Lung (tissue), 12 donors: ENCODE results near the gene ELOVL6. TPM values are rescaled to one million over a fixed set of nuclear protein-coding genes. Genes with fewer than 3 reads are reported as not detected.

Experiments
- ATAC-seq: fragments of 200-7000 bp; cut with Tn5 transposase; one replicate; pipeline ENCODE4 v1.9.1; 2020; ENCODE audit warnings: moderate number of reproducible peaks; ENCODE audit not compliant: insufficient read depth, low FRiP score
- DNase-seq, 3 donors: peaks; one replicate each; pipeline ENCODE4 v3.0.0-alpha.2; 2013 to 2017
- H3K27ac ChIP-seq, 2 donors: one replicate each; pipeline ENCODE4 v1.5.1; 2013; ENCODE audit warnings: mild to moderate bottlenecking in 2 of 2, moderate library complexity in 2 of 2, control low read depth in 1 of 2, inconsistent platforms in 1 of 2, low read depth in 1 of 2, low read length in 1 of 2
- H3K27me3 ChIP-seq, 3 donors: one replicate each; pipeline ENCODE4 v1.5.1; 2013; ENCODE audit warnings: low read length in 2 of 3; ENCODE audit not compliant: control insufficient read depth in 3 of 3, insufficient read depth in 3 of 3
- H3K36me3 ChIP-seq, 4 donors: one replicate each; pipeline ENCODE4 v1.5.1; 2013; ENCODE audit warnings: low read length in 4 of 4, mild to moderate bottlenecking in 1 of 4, moderate library complexity in 1 of 4; ENCODE audit not compliant: control insufficient read depth in 4 of 4, insufficient read depth in 4 of 4
- H3K4me1 ChIP-seq, 5 donors: one replicate each; pipeline ENCODE4 v1.5.1; 2013; ENCODE audit warnings: low read length in 5 of 5, mild to moderate bottlenecking in 2 of 5, moderate library complexity in 1 of 5; ENCODE audit not compliant: control insufficient read depth in 5 of 5, insufficient read depth in 5 of 5
- H3K4me3 ChIP-seq: one replicate; pipeline ENCODE4 v1.5.1; 2013; ENCODE audit warnings: mild to moderate bottlenecking, control low read depth, moderate library complexity
- H3K9ac ChIP-seq, 2 donors: one replicate each; pipeline ENCODE4 v1.5.1; 2013; ENCODE audit warnings: low read length in 2 of 2, control low read depth in 1 of 2; ENCODE audit not compliant: insufficient read depth in 1 of 2
- H3K9me3 ChIP-seq, 4 donors: one replicate each; pipeline ENCODE4 v1.5.1; 2013; ENCODE audit warnings: low read length in 3 of 4, mild to moderate bottlenecking in 1 of 4, moderate library complexity in 1 of 4; ENCODE audit not compliant: control insufficient read depth in 4 of 4, insufficient read depth in 3 of 4
- WGBS, 2 donors: extraction: QIAGEN DNeasy Blood & Tissue Kit; methylation state at CpG; one replicate each; pipeline ENCODE4 v1.1.7; 2013; 5-methylcytosine and 5-hydroxymethylcytosine counted together
- polyA plus RNA-seq, 2 donors: library from polyadenylated mRNA; stranded (reverse); fragments of 200-250 nt; gene quantifications; one replicate each; pipeline ENCODE4 v1.2.1, GENCODE V29; 2013
- total RNA-seq, 2 donors: library from RNA; depleted of rRNA in 1 of 2; stranded (reverse); fragments of >200 nt in 1 of 2; gene quantifications; one replicate each; pipeline ENCODE4 v1.2.1, GENCODE V29; 2014 to 2021
- TF ChIP-seq, protein P1 (sequence below): IDR thresholded peaks from 2 replicates; pipeline ENCODE4 v1.5.1; 2012; ENCODE audit warnings: mild to moderate bottlenecking; ENCODE audit errors: control extremely low read depth, extremely low read depth
- donor health status: control.
- donor health status: control.
- donor health status: Bipolar disorder and iron deficiency.
- donor health status: healthy.
- donor health status: DM: yes; HTN: yes; CAD: no.

Gene ELOVL6
- total and polyA plus RNA-seq, 4 donors, result 5.5 to 21.1 (median 12.7) TPM

DNA sequence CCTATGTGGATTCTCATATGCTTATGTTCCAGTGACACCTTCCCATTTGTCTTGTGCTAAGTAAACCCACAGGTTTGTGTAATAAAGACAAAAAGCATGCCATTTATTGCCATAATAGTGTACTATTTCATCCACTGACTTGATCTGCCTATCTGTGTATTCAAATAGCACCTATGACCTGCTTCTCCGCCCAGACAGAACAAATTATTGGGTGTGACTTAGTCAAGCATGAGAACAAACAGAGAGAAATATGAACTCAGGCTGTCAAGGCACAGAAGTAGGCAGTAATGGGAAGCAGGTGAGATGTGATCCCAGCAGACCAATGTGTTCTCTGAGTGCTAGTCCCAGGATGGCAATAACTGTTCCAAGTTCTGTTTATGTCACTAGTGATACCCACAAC, 25.4 kb downstream of the ELOVL6 start:
- Histone ChIP-seq H3K4me1 (no peaks in the 10 kb centered on the region), H3K36me3 (no peaks in the 10 kb centered on the region), H3K4me3 (no peak overlapping the region), H3K27ac (no peak overlapping the region), H3K9ac (no peak overlapping the region), H3K9me3 (no peaks in the 10 kb centered on the region), H3K27me3 (no peaks in the 10 kb centered on the region)
- 75 to 83% methylated on average over 1 of the region's 1 CpG for WGBS, 2 donors
- ATAC-seq, result no peak
- TF ChIP-seq, protein P1, sequence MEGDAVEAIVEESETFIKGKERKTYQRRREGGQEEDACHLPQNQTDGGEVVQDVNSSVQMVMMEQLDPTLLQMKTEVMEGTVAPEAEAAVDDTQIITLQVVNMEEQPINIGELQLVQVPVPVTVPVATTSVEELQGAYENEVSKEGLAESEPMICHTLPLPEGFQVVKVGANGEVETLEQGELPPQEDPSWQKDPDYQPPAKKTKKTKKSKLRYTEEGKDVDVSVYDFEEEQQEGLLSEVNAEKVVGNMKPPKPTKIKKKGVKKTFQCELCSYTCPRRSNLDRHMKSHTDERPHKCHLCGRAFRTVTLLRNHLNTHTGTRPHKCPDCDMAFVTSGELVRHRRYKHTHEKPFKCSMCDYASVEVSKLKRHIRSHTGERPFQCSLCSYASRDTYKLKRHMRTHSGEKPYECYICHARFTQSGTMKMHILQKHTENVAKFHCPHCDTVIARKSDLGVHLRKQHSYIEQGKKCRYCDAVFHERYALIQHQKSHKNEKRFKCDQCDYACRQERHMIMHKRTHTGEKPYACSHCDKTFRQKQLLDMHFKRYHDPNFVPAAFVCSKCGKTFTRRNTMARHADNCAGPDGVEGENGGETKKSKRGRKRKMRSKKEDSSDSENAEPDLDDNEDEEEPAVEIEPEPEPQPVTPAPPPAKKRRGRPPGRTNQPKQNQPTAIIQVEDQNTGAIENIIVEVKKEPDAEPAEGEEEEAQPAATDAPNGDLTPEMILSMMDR, result no peak
- no peak for DNase-seq

DNA sequence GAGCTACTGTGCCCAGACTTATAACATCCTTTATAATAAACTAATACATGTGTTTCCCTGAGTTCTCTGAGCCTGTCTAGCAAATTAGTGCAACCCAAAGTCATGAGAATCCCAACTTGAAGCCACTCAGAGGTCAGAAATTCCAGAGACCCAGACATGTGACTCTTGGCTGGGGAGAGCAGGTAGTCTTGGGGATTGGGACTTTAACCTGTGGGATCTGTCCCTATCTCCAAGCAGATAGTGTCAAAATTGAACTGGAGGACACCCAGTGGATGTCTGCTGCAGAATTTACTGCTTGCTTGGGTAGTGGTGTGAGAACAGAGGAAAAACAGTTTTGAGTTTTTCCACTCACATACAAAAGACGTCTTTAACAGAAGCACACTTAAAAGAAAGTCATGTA, 26.4 kb downstream of the ELOVL6 start:
- TF ChIP-seq, protein P1, result no peak
- WGBS, 2 donors, result 91 to 98% methylated on average over 1 of the region's 1 CpG
- ATAC-seq (no peak), DNase-seq (no peak)
- Histone ChIP-seq H3K9me3 (no peaks in the 10 kb centered on the region), H3K36me3 (no peaks in the 10 kb centered on the region), H3K4me3 (no peak overlapping the region), H3K4me1 (no peaks in the 10 kb centered on the region), H3K27me3 (no peaks in the 10 kb centered on the region), H3K27ac (no peak overlapping the region), H3K9ac (no peak overlapping the region)

DNA sequence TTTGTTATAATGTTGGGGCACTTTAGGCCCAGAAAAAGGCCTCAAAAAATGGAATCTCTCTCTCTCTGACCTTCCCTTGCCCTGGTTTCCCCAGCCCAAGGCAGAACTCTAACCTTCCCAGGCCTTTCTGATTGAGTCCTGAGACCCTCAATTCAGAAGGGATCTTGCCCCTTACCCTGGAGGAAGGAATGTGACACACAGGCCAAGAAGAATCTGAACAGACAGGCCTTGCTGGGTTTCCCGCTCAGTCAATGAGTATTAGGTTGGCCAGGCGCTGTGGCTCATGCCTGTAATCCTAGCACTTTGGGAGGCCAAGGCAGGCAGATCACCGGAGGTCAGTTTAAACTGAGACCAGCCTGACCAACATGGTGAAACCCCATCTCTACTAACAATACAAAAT, 27.6 kb downstream of the ELOVL6 start:
- ATAC-seq, result no peak
- no peak for DNase-seq
- WGBS, 2 donors, result 97 to 99% methylated on average over 3 of the region's 3 CpGs

More for the DNA sequence above, 27.6 kb downstream of the ELOVL6 start:
- no peak overlapping the region for H3K4me3 ChIP-seq
- H3K27ac ChIP-seq, result no peak overlapping the region
- no peak overlapping the region for H3K9ac ChIP-seq
- no peaks in the 10 kb centered on the region for H3K36me3 ChIP-seq
- TF ChIP-seq, protein P1, result no peak
- H3K4me1 ChIP-seq, result no peaks in the 10 kb centered on the region
- H3K27me3 ChIP-seq, result no peaks in the 10 kb centered on the region
- H3K9me3 ChIP-seq, result no peaks in the 10 kb centered on the region
